NCI-H1417 treated with DMSO at 0.1 percent for 48 hours (cell line): ENCODE data around the gene MLEC.
A peak's percentile ranks its signal among the peaks of the same experiment; 100 is the strongest.
"Not testable (repeated sequence)": the region's sequence is repeated elsewhere in the genome, so short reads cannot be mapped to it uniquely, and the experiment has no call there.

Source experiments
- DNase-seq: peaks from one replicate; lab custom pipeline; 2025; lab: John Stamatoyannopoulos, UW

The MLEC gene

GRCh38 chr12:120662879-120663278 lies 24.1 kb upstream of the MLEC start:
- DNase-seq = no peak

DNA sequence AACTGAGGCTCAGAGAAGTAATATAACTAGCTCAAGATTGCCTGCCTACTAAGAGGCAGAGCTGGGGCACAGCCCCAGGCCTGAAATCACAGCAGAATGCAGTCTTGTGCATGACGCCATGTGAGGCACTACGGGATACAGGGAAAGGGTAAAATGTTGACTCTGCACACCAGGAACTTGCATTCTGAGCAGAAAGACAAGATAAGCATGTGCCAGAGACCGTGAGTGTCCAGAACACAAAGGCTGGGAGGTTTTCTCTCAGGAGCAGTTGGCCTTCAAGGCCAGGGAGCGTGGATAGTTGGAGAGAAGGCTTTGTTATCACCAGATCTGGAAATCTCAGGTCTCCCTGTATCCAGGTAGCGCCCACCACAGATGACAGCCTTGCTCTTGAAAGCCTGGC lies 23.2 kb upstream of the MLEC start:
- no peak for DNase-seq

DNA sequence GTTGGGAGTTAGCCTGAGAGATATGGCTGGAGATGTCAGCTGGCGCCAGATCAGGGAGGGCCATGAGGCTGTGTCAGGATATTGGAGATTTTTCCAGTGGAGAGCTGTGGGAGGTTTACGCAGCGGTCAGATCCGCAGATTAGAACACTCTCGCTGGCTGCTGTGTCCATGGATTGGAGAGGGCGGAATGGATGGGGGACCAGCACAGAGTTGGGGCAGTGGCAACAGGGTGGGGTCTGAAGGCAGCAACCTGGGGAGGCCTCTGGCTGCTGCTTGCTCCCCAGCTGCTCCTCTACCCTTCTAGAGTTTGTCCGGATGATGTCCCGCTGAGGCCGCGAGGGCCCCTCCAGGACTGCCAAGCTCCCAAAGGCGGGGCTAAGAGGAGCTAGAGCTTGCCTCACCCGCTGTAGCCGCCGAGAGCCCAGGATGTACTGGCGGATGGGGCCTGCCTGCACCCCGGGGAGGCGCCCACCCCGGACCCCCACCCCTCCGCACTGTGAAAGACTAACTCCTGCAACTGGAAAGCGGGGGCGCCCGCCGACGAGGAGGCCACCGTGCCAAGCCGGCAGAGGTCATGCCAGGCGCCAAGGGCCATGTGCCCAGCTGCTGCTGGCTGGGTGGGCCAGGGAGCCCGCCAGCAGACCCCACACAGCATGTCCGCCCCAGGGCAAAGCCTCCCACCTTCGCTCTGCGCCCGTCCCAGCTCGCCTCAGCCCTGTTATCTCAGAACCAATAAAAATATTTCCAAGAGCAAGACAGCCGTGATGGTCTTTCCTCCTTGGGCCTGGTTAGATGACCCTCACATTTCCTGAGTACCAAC lies 20.2 kb upstream of the MLEC start:
- no peak for DNase-seq

DNA sequence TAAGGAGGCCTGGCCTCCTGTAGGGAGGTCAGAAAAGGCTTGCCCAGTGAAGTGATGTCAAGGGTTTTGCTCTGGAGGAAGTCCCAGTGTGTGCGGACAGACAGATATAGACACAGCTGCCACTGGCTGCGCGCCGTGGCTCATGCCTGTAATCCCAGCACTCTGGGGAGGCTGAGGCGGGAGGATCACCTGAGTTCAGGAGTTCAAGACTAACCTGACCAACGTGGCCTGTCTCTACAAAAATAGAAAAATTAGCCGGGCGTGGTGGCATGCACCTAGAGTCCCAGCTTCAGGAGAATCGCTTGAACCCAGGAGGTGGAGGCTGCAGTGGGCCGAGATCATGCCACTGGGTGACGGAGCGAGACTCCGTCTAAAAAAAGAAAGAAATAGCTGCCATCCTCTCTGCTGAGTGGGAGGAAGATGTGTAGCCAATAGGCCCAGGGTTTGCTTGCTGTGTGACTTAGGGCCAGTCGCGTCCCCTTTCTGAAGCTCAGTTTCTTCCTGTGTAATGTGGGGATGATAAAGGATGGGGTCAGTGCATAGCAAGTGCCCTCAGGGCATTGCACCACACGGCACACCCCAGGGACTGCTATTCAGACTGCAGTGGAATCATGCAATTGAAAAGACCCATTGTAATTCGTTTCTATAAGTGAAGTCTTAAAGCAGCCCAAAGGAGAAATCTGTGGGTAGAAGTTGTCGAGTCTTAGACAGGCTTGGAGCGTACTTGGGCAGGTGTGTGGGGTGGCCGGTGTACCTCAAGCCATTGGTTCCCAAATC lies 18.7 kb upstream of the MLEC start:
- no peak for DNase-seq

DNA sequence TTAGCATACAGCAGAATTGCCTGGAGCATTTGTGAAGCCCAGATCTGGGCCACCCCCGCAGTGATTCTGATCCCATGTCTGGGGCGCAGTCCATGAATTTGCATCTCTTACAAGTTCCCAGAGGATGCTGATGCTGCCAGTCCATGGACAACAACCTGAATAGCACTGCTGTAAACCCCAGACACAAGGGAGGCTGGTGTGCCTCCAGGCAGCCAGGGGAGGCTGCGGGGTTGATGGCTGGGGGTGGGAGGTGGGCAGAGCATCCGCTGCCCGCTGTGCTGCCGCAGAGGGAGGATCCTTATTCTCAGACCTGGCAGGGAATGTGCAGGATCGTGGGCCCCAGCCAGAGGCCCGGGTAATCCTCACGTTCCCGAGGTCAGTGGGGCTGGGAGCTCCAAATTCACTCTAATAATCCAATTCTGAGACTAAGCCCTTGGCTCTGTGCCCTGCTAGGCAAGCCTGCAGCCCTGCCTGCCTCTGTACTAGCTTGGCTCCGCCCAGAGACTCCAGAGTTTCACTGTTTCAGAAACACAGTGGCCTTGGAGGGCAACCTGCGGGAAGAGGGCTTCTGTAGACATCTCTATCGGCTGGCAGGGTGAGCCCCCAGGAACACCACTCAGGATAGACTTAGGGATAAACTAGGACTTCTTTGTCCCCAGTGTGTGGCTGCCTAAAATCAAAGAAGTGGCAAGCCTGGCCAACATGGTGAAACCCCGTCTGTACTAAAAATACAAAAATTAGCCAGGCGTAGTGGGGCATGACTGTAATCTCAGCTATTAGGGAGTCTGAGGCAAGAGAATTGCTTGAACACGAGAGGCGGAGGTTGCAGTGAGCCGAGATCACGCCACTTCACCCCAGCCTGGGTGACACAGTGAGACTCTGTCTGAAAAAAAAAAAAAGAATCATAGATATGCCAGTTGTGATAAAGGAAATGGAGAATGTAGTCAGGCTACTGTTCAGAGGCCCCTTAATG lies 17.8 kb upstream of the MLEC start:
- no peak for DNase-seq

- not testable (repeated sequence) for DNase-seq
Measured at GRCh38 chr12:120670237-120670636, 16.7 kb upstream of the MLEC start.

DNA sequence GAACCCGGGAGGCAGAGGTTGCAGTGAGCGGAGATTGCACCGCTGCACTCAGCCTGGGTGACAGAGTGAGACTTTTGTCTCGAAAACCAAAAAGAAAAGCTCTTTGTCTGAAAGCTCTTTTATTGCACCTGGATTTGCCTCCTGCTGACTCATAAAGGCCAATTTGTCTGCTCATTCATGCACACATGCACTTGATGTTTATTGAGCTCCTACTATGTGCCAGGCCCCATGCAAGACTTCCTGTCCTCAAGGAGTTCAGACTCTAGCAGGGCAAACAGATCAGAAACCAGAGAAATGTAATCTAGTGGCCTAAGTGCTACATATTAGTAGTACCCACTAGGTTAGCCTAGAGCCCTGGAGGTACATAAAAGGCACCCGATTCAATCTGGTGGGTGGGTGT lies 16.3 kb upstream of the MLEC start:
- DNase-seq = no peak

GRCh38 chr12:120674097-120674636 lies 12.8 kb upstream of the MLEC start:
- DNase-seq = no peak

DNA sequence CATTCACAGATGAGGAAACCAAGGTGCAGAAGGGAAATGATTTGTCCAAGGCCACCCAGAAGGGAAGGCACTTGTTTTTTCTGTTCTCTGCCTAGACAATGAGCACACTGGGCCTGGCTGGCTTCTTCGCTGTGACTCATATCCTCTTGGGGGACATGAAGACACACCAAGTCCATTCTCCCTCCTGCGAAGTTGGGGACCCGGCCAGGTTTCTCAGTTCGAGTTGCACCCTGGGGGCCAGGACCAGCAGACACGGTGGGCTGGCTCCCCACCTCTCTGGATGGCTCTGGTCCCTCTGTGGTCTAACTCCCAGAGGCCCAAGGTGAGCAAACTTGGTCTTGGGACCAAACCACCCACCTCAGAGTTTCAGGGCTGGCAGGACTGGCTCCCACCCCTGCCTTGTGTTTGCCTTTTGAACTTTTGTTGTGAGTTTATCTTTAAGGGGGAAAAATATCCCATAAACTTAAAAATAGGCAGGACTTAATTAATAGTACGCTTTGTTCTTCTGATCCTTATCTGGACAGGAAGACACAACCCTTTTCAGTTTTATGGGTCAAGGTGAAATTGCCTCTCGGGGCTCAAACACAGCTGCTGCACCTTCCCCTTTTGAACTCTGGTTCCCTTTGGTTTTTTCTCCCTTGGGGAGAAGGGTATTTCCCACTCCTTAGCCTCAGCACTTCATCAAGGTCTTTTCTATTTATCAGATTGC lies 9.0 kb upstream of the MLEC start:
- DNase-seq = no peak

GRCh38 chr12:120678572-120678971 lies 8.4 kb upstream of the MLEC start:
- DNase-seq = no peak

DNA sequence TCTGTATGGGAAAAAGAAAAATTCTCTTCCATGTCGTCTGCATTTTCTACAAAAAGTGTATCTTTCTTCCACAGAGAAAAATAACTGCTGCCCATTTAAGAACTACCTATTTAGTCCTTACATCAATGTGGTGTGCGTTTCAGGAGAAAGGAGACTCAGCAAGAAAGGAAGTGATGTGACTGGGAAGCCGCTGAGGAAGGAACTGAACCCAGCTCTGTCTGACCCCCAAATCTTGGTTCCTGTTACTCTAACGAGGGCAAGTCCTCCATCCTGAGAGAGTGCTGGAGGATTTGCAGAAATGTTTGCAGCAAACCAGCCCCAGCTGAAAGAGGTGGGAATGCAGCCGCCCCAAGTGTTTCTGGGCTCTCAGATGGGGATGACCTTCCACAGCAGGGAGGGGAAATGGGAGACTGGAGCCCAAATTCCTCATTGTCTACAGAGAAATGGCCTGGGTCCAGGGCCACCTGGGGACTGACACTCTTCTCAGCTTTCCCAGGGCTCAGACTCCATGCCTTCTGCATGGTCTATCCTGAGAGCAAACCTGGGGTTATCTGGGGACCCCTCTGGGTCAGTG lies 6.7 kb upstream of the MLEC start:
- no peak for DNase-seq

- DNase-seq = no peak
Measured at GRCh38 chr12:120684523-120684932, 2.4 kb upstream of the MLEC start.

- no peak for DNase-seq
Measured at GRCh38 chr12:120685522-120685921, 1.4 kb upstream of the MLEC start.

DNA sequence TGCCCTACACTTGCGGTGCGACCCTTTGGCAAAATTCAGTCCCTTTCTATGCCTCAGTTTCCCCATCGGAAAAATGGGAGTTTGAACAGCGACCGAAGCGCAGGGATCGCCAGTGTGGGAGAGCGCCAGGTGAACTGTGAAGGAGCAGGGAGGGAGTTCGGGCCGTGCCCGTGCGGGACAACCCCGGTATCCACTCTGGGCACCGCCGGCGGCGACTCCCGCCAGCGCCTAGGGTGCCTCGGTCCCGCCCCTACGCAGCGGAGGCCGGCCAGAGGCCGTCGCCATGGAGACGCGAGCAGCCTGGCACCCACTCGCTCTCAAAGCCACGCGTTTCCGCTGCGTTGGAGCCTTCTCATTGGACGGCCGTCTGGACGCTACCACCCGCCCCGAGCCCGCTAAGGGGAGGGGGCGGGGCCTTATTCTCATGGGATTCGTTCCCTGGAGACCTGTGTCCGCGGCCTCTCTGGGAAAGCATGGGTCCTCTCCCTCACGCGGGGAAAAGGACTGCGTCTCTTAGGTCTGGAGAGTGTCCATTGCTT lies 729 bp upstream of the MLEC start:
- DNase-seq = peak; percentile 84

DNA sequence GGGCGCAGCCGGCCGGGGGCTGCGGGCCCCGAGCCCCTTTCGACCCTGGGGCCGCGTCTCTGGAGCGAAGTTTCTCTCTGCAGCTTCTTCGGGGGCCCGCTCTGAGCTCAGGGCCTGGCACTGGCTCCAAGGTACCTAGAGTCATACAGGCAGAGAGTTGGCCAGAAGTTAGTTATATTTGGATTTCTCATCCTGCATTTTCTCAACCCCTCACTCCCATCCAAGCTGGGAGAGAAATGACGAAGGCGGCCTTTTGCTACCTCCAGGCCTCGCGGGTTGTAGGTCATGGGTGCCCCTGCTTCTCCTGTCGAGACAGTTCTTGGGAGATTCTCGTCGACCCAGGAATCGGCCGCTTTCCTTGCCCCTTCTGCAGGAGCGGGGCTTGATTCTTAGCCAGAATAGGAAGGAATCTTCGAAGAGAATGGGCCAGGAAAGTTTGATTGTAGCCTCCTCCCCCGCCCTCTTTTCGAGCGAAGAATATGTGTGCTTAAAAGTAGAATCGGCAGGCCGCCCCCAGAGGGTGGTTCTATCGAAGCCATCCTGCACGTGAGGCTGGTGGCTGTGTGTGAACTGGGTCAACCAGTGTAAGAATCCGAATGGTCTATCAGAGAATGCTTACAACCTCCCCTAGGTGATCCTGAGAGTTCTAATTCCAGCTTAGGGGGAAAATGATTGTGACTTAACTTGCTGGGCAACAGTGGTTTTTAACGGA lies 785 bp downstream of the MLEC start:
- no peak for DNase-seq

DNA sequence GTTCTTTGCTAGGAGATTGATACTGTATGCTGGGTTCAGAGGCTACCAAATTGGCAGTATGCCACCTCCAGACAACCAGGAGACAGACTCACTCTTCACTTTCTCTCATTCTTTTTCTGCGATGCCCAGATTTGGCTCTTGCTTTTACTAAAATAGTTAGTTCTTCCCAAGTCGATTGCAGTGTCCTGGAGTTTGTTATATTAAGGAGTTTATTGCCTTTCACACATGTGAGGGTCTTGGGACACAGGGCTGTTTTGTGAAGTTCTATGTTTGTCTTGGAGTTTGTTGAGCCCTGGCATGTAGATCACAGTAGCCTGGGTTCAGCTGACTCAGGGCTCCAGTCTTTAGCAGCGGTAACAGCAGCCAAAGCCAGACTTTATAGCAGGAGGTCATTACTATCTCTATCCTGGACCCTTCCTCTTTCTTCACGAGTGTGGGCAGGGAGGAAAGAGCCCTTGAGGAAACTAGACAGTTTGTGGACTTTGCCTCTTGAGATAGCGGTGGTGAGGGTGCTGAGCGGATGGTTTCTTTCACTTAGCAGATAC lies 1.6 kb downstream of the MLEC start:
- DNase-seq = no peak

DNA sequence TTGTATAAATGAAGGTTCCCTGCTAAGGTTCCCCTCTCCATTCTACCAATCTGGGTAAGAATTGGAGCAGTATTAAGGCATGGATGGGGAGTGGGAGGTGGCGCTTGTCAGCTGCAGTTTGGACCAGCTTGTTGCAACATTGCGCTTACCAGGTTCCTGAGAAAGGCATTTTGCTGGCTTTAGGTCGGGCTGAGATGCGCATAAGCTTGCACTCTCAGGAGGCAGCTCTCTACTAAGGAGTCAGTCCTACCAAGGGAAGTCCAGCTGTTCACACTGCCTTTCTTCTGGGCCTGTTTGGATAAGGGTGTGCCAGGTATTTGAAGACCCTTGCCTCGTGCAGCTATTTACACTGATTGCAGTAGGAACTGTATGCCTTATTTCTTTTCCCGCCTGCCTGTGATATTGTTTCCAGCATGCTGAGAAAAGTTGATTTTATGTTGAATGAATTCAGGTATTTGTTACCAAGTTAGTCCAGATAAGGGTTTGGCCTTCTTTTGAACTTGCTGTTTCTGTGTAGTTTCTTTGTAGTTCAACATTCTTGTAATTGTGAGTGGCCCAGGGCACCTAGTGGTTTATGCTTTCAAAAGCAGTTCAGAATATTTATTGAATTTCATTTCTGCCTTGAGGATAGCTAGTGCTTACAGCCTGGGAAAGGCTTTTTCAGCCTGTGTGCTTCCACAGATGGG lies 2.6 kb downstream of the MLEC start:
- DNase-seq = no peak

DNA sequence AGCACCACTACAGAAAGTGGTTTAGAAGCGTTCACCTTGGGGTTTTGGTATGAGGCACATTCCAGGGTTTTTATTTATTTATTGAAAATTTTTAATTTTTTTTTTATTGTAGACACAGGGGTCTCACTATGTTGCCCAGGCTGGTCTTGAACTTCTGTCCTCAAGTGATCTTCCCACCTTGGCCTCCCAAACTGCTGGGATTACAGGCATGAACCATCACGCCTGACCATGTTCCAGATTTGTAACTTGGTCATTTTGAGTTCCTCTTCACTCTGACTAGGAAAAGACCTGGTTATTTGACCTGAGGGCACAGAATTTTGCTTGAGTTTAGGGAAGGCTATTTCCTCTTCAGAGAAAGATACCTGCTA lies 3.1 kb downstream of the MLEC start:
- no peak for DNase-seq

DNA sequence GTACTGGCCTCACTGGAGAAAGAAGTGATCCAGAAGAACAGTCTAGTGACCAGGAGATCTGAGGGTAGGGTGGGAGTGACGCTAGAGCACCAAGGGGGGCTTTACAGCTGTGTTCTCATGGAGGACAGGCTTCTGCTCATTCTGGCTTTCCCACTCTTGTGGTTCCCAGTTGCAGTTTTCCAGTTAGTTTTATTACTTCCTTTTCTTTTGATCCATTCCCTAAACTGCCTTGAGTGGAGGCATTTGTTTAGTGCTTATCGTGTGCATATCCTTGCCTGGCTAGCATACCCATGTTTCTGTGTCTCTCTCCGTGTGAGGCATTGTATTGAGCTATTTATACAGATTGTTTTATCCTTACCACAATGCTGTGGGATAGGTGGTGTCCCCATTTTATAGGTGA lies 4.0 kb downstream of the MLEC start:
- no peak for DNase-seq
